Thyroid gland (tissue), 4 donors: Measurements from ENCODE around the gene IVL.

ENCODE experiments used
- POLR2A ChIP-seq, 2 donors: fragments of 450-650 bp; IDR thresholded peaks; one replicate each; pipeline ENCODE4 v1.6.1; 2017; ENCODE audit warnings: antibody characterized with exemption in 2 of 2, mild to moderate bottlenecking in 2 of 2, moderate library complexity in 1 of 2
- TF ChIP-seq, protein P1 (sequence below), 6 experiments: fragments of 200-600 bp in 3 of 6; fragments of 450-650 bp in 3 of 6; sonication (generic) in 3 of 6; IDR thresholded peaks; one replicate each; pipeline ENCODE4 v1.5.1; 2016 to 2019; ENCODE audit warnings: antibody characterized with exemption in 6 of 6, mild to moderate bottlenecking in 2 of 6, inconsistent platforms in 1 of 6, moderate library complexity in 1 of 6

DNA sequence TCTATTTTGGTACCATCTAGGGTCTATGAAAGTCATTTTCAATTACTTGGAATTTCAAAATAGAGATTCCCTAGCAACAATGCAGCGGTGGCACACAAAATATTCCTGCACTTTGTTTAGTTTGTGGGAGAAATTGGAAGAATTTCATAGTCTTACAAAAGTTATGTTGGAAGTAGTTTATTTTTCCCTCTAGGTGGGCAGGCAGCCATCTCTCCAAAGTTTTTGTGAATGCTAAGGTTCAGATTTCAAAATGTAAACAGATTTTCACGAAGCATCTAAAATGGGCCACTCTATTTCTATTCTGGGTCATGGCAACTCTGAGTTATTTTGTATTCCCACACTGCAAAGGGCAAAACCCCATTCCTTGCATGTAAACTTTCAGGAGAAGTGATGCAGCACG is 22.3 kb upstream of the IVL start:
- TF ChIP-seq, protein P1, sequence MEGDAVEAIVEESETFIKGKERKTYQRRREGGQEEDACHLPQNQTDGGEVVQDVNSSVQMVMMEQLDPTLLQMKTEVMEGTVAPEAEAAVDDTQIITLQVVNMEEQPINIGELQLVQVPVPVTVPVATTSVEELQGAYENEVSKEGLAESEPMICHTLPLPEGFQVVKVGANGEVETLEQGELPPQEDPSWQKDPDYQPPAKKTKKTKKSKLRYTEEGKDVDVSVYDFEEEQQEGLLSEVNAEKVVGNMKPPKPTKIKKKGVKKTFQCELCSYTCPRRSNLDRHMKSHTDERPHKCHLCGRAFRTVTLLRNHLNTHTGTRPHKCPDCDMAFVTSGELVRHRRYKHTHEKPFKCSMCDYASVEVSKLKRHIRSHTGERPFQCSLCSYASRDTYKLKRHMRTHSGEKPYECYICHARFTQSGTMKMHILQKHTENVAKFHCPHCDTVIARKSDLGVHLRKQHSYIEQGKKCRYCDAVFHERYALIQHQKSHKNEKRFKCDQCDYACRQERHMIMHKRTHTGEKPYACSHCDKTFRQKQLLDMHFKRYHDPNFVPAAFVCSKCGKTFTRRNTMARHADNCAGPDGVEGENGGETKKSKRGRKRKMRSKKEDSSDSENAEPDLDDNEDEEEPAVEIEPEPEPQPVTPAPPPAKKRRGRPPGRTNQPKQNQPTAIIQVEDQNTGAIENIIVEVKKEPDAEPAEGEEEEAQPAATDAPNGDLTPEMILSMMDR (IDR thresholded peaks at IDR 0.05) = no peak
- no peak for TF ChIP-seq POLR2A (IDR thresholded peaks at IDR 0.05)
